ENCODE results near the gene BABAM2.

DNA sequence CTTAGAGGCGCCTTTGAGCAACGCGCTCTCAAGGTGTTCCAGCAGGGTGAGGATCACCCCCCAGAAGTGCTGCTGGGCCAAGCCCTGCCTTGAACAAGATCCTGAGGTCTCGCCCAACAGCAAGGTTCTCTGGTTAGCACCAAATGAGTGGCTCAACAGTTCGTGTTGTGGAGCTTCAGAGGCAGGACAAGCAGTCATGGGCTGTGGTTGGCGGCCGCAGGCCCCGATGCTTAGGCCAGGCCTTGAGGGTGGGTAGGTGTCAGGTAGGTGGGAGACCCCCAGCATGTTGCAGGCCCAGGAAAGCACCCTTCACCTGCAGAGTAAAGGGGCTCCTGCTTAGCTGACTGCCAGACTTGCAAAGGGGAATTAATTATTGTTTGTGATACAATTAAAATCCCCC lies 431.9 kb downstream of the BABAM2 start:
- TF ChIP-seq, protein P1, sequence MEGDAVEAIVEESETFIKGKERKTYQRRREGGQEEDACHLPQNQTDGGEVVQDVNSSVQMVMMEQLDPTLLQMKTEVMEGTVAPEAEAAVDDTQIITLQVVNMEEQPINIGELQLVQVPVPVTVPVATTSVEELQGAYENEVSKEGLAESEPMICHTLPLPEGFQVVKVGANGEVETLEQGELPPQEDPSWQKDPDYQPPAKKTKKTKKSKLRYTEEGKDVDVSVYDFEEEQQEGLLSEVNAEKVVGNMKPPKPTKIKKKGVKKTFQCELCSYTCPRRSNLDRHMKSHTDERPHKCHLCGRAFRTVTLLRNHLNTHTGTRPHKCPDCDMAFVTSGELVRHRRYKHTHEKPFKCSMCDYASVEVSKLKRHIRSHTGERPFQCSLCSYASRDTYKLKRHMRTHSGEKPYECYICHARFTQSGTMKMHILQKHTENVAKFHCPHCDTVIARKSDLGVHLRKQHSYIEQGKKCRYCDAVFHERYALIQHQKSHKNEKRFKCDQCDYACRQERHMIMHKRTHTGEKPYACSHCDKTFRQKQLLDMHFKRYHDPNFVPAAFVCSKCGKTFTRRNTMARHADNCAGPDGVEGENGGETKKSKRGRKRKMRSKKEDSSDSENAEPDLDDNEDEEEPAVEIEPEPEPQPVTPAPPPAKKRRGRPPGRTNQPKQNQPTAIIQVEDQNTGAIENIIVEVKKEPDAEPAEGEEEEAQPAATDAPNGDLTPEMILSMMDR (IDR thresholded peaks at IDR 0.05; ENCODE audit: borderline replicate concordance, extremely low read depth, low read length, poor library complexity, severe bottlenecking), result no peak
- TF ChIP-seq EZH2 (IDR thresholded peaks at IDR 0.05; ENCODE audit: borderline replicate concordance, low read depth, low read length, severe bottlenecking), result no peak

Measured in DND-41 (cell line).